ENCODE results near the gene PRSS58. TPM values are rescaled to one million over a fixed set of nuclear protein-coding genes. Genes with fewer than 3 reads are reported as not detected.

The PRSS58 gene
- polyA plus RNA-seq, 3 donors = not detected

DNA sequence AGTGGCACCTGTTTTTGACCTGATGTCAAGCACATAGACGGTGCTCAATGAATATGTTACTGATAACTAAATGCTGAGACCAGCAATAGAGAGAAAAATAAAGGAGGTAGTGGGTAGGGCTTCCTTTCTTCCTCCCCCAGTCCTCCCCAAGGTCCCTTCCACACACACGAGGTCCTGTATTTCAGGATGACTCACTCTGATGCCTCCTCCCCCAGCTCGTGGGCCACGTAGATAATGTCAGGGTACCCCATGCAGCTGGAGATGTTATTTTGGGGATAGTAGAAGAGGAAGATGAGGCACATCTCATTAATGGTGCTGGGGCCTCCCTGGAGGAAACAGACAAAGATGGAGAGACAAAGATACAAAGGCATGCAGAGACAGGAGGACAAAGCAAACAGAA lies 17.3 kb downstream of the PRSS58 start:
- no peak overlapping the region for H3K27ac ChIP-seq (ENCODE audit: low read depth, low read length)
- 27 to 51% (median 29%) methylated on average over 4 of the region's 4 CpGs for WGBS, 3 donors

DNA sequence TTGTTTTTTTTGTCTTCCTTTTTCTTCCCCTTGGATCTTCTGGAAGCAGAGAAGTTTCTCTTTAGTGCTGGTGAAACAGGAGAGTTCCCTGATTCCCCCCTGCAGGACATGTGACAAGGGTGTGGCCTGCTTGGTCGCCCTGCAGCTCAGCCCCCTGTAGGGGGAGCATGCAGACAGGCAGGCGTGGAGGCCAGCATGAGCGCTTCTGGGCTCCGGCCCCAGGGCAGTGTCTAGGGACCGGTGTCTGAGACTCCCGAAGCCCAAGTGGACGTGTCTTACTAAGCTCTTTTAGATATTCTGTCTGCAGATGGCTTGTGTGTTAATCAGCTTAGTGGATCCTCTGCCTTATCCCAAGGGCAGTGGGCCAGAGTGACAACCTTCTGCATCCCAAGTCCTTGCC lies 26.1 kb downstream of the PRSS58 start:
- WGBS, 3 donors = 28 to 37% (median 34%) methylated on average over 7 of the region's 7 CpGs
- H3K27ac ChIP-seq (ENCODE audit: low read depth, low read length) = no peak overlapping the region

DNA sequence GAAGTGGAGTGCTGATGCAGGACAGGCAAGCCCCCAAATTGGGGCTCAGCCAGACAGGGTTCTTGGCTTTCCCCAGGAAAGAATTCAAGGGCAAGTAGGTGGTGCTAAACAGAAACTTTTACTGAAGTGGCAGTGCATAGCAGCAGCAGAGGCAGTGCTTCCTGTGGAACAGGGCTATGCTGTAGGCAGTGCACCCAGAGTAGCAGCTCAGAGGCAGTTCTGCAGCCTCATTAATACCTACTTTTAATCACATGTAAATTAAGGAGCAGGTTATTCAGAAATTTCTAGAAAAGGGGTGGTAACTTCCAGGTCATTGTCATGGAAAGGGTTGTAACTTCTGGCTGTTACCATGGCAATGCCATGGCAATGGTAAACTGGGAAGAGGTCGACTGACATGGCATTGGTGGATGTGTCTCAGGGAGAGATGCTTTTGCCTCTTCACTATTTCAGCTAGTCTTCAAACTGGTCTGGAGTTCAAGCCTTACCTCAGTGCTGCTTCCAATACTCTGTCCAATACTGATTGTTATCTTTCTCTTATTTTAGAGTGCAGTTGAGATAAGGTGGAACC lies 29.2 kb downstream of the PRSS58 start:
- H3K27ac ChIP-seq (ENCODE audit: low read depth, low read length) = no peak overlapping the region
- WGBS, 3 donors = 40 to 50% (median 48%) methylated on average over 1 of the region's 1 CpG

Other genes starting within 250 kb of the PRSS58 start
- gene MGAM2, start 146.3 kb downstream of the PRSS58 start, polyA plus RNA-seq = 1 to 10 TPM in 1 of 3 donors, under 1 TPM in 2; 0.28 to 1.3 (median 0.34) TPM

Measured in adipose tissue (tissue), 3 donors.